GM21367 (cell line): ENCODE measurements around the gene CEACAM8.
"Not testable (repeated sequence)": the region's sequence is repeated elsewhere in the genome, so short reads cannot be mapped to it uniquely, and the experiment has no call there.

ENCODE experiments used
- ATAC-seq: cut with Tn5 transposase; IDR thresholded peaks from one replicate; pipeline ENCODE4 v1.9.1; 2021; ENCODE audit not compliant: unreplicated experiment

CEACAM8 gene

DNA sequence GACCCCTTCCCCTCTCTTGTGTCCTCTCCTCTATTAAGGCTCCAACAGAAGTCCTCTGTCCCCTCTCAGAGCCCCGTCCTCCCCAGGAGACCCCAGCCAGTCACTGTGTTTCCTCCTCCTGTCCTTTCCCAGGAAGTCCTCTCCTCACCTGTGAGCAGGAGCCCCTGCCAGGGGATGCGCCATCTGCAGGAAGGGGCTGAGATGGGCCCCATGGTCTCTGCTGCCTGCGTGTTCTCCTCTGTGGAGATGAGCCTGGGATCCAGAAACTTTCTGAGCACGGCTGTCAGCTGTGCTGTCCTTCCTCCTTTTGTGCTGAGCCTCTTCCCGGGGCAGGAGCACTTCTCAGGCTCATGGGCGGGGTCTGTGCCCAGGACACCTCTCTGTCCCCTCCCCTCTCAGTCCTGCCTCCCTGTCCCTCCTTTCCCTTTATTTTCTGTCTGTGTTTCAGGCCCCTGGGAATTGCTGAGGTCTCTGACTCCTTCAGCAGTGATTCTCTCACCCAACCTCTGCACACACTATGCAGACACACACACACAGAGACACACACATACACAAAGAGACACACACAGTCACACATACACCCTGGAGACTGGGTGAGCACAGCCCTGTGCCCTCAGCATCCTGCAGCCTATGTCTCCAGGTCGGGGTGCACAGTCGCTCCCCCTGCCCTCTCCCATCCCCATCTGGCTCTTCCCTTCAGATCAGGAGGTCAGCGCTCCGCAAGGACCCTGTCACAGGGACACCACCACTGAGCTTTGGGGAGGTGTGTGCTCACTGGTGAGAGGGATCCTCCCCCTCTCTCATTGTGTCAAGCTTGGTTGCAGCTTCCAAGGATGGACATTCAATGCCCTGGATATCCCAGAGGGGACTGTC, at the start of gene CEACAM8:
Gene CEACAM8 (minus strand): TSS at position 308 of the 873 bp plus-strand sequence. CDS start 96 bp downstream, at position 212.
- ATAC-seq: no peak

DNA sequence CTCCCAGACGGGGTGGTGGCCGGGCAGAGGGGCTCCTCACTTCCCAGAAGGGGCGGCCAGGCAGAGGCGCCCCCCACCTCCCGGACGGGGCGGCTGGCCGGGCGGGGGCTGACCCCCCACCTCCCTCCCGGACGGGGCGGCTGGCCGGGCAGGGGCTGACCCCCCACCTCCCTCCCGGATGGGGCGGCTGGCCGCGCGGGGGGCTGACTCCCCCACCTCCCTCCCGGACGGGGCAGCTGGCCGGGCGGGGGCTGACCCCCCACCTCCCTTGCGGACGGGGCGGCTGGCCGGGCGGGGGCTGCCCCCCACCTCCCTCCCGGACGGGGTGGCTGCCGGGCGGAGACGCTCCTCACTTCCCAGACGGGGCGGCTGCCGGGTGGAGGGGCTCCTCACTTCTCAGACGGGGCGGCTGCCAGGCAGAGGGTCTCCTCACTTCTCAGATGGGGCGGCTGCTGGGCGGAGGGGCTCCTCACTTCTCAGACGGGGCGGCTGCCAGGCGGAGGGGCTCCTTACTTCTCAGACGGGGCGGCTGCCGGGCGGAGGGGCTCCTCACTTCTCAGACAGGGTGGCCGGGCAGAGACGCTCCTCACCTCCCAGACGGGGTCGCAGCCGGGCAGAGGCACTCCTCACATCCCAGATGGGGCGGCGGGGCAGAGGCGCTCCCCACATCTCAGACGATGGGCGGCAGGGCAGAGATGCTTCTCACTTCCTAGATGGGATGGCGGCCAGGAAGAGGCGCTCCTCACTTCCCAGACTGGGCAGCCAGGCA, 44.8 kb upstream of the CEACAM8 start:
- not testable (repeated sequence) for ATAC-seq

DNA sequence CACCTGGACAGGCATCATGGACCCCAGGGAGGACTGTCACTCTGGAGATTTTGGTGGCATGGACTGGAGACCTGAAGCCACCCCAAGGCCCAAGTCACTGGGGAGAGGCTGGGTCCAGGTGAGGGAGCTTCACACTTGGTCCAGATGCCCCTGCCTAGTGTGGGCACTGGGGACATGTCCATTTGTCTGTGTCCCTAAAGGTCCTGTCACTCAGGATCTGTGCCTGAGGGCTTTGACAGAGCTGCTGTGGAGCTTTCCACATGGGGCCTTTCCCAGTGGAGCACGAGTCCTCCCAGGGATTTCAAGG, 40.5 kb upstream of the CEACAM8 start:
- no peak for ATAC-seq

DNA sequence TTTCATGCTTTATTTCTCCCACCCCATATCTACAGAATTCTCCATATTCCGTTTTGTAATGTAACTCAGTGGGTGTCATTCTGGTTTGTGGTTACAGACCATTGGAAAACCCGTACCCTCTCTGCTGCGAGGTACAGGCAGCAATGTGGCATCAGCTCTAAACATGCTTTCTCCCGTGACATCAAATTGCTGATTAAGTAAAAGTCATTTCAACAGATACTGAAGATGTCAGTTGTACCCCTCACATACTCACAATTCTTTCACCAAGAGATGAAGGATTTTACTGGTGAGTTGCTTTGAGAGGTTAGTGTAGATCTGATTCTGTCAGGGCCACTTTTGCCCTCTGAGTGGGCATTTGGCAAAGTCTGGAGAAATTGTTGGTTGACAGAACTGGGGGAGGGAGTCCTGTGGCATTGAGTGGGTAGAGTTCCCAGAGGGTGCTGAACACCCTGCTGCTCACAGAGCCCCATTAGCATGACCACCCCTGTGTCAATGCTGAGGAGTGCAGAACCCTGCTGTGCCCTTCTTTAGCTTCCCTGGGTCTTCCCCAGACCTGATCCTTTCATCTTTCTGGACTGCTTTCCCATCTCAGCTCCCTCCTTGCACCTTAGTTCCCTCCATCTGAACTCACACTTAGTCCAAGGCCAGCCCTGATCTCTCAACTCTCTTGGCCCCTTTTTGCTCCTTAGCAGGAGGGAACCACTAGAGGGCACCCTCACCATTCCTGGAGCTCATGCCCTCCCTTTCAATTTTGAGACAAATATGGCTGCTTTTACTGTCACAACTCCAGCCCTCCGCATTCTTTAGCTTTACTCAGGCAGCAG, 39.9 kb upstream of the CEACAM8 start:
- no peak for ATAC-seq

DNA sequence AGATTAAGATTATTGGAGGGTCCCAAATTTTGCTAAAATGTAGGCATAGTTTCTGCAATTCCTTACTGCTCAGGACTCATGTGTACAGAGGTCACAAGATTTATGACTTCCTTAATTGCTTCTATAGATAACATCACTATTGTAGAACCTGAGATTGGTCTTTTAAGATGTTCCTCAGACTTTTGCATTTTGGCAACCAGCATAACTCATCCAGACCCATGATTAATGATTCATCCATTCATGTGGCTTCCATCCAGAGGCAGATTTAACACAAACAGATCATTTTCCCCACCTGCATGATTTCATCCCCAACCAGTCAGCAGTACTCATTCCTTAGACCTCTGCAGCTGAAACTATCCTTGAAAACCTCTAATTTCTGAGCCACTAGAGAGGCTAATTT, 34.5 kb upstream of the CEACAM8 start:
- no peak for ATAC-seq

DNA sequence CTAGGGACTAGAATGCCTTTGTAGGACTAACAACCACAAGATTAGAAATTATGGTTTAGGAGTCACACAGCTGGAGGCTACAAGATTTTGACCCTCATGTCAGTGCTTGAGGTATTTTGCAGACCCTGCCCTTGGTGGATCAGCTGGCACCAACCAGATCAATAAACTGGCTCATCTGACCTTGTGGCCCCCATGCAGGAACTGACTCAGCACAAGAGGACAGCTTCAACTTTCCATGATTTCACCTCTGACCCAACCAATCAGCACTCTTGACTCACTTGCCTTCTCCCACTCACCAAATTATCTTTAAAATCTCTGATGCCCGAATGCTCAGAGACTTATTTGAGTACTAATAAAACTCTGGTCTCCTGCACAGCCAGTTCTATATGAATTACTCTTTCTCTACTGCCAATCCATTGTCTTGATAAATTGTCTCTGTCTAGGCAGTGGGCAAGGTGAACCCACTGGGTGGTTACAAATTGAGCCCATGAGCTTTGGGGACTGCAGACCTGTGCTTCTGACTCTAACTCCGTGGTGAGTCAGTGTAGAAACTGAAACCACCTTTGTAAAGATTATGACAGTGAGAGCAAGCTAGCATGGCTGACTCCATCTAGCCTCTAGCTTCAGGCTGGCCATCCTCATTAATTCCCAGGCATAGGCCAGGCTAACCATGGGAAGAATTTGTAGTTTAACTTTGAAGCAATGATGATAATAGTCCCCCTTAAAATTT, 33.9 kb upstream of the CEACAM8 start:
- ATAC-seq: no peak

DNA sequence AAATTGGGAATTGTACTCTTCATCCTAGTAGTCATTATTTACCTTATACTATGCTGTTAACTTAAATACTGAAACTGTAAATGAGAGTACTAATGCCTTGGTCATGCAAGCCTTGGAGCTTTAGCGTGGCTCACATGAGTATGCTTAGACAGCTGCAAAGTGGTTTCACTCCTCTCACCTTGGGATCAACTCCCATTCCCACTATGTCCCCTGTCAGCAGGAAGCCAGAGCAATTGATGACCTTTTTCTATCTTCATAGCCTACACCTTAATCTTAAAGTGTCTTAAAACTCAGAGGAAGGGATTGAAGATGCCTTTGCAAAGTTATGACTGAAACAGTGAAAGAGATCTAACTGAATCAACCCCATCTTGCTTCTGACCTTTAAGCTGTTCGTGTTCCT, 33.2 kb upstream of the CEACAM8 start:
- ATAC-seq: no peak

DNA sequence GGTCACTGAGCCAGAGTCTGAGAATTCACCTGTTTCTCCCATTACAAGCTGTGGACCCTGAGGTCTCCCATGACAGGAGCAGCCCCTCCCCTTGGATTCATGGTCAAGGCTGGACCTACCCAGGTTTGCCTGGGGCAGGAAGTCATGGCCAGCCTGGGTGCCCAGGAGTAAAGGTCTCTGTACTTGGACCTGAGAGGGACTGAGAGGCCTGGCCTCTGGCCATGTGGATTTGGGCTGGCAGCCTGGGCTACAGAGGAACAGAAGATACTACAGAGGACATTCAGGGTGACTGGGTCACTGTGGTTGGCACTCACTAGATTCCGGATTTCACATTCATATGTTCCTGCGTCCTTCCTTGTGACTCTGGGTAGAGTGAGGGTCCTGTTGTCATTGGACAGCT, 31.5 kb upstream of the CEACAM8 start:
- ATAC-seq: no peak

DNA sequence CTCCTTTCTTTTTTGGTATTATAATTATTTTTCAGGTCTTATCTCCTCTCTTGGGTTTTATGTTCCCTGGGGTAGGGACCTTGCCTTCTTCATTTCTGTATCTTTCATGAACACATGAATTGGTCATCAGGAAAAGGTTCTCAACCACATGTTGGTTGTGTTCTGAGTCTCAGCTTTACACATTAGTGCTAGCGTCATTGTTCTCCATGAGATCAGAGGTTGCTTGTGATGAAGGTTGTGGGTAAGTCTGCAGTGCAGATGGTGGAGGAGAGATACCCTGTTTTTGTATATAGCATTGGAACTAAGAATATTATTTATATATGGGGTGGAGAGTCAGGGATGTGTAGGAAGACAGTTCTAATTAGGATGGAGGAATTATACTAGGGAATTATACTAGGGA, 24.5 kb upstream of the CEACAM8 start:
- no peak for ATAC-seq

DNA sequence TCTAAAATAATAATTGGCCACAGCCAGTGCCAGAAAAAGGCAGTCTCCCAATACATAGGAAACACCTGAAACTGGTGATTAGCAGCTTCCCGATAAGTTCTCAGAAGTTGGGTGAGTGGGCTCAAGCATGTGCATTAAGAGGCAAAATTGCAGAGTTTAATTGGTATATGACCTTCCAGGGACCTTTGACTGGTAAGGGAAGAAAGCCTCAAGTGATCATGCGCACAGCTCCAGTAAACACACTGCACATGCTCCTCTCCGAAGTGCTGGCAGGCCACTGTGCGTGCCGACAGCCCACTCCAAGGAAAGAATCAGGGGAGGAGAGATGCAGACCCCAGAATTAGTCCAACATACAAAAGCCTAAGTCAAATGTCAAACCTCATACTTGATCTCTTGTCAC, 18.9 kb upstream of the CEACAM8 start:
- no peak for ATAC-seq

DNA sequence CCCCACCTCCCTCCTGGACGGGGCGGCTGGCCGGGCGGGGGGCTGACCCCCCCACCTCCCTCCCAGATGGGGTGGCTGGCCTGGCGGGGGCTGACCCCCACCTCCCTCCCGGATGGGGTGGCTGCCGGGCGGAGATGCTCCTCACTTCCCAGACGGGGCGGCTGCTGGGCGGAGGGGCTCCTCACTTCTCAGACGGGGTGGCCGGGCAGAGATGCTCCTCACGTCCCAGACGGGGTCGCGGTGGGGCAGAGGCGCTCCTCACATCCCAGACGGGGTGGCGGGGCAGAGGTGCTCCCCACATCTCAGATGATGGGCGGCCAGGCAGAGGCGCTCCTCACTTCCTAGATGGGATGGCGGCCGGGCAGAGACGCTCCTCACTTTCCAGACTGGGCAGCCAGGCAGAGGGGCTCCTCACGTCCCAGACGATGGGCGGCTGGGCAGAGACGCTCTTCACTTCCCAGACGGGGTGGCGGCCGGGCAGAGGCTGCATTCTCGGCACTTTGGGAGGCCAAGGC, 15.7 kb upstream of the CEACAM8 start:
- not testable (repeated sequence) for ATAC-seq

DNA sequence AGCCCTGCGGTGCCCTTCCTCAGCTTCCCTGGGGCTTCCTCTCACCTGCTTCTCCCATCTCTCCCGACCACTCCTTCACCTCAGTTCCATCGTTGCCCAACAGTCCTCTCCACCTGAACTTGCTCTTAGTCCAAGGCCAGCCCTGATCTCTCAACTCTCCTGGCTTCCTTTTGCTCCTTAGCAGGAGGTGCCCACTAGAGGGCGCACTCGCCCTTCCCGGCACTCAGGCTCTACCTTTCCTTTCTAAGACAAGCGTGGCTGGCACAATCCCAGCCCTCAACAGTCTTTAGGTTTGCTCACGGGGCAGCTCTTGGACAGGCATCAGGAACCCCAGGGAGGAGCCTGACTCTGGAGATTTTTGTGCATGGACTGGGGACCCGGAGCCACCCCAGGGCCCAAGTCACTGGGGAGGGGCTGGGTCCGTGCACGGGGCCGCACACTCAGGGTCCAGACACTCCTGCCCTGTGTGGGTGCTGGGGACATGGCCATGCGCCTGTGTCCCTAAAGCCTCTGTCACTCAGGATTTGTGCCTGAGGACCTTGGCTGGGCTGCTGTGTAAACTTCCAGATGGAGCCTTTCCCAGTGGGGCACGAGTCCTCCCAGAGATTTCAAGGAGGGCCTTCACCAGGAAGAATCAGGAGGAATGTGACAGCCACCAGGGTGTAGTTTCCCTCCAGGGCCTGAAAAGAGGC, 12.1 kb upstream of the CEACAM8 start:
- no peak for ATAC-seq

DNA sequence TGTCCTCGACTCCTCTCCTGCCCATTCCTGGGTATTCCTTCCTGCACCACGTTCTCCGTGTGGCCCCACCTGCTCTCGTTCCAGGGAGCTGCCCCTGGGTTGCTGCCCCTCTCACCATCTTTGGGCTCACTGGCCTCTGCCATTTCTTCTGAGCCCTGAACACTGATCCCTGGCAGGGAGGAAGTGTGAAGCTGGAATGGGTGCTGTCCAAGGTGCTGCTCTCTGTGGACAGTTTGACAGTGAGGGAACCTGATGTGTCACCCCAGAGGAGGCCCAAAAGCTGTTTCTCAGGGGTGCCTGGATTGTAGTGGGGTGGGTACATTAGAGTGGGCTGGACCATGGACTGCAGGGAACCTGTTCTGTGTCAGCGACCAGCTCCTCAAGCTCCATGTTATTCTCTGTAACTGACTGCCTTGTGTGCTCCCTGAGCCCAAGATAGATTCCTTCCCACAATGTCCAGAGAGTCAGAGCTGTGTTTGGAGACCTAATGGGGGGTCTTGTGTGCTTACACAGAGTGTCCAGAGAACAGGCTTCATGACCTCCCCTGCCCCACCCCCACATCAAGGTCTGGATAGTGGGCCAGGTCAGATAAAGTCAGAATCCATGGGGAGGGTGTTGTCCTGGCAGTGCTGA, 7.2 kb upstream of the CEACAM8 start:
- ATAC-seq: no peak

DNA sequence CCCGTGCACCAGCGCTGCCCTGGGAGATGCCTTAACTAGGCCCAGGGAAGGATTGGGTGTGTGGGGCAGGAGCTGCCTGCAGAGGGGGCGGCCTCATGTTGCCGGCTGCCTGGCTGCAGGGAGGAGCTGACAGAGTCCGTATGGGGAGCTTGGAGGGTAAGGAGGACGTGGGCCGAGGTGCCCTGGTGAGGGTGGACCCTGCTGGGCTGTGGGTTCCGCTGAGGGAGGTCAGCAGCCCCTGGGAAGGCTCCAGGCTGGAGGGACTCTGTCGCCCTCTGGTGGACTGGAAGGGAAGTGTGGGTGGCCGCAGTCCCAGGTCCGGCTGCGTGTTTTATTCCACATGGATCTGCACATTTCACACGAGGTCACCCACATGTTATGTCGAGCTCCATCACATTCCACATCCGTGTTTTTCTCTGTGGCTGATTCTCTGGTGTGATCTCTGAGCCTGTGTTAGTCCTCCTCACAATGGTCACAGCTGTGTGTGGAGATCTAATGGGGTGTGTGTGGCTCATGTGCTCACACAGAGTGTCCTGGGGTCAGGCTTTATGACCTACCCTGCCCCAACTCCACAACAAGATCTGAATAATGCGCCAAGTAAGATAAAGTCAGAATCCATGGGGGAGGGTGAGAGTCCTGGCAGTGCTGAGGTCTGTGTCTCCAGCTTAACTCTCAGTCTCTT, 1.8 kb upstream of the CEACAM8 start:
- no peak for ATAC-seq

DNA sequence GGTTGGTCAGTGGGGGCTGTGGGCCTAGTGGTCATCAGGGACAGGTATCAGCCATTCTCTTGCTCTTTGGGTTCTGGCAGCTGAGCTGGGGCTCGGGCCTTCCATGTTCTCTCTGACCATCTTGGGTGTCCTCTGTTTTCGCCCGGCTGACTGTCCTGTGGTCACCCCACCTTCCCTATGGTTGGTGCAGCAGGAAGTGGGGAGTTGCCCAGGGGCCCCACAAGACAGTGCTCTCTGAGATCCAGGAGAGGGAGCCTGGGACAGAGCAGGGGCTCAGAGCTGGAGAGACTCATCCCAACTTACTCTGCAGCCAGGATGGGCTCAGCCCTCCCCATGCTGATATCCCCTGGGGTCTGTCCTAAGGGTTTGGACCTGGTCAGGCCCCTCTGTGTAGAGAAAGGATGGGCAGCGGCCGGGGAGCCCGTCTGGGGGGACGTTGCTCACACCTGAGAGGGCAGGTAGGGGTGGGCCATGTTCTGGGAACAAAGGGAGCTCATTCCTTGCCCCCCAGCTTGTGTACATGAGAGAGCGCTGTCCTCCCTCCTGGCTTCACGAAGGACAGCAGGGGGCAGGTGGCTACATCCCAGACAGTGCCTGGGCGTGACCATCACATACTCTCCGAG, 937 bp upstream of the CEACAM8 start:
- no peak for ATAC-seq

DNA sequence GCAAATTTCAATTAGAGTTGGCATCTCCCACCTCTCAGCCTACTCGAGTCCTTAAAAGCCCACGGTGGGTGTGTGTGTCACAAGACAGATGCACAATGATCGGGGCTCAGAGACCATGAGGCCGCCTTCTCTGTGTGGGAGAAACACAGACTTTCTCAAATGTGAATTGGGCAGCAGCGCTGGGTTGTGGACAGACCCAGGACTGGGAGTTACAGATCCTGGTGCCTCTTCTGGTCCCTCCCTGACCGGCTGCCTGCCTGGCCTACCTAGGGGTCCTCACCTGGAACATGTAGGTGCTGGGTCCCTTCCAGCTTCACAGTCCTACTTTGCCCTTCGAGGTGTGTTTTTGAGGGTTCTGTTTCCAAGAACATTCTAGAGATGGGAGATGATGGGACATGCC, 4.9 kb downstream of the CEACAM8 start:
- no peak for ATAC-seq

DNA sequence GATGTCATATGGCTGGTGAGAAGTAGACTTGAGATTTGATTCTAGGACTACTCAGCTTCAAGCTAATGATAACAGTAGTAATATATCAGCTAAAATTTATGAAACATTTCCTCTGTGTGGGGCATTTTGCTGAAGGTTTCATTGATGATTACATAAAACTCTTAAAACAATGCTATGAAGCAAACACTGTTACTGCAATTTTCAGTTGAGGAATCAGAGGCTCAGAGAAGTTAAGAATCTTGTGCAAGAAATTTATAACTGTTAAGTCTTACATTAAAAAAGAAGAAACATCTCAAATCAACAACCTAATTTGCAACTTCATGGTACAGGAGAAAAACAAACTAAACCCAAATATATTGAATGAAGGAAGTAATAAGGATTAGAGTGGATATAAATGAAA, 10.3 kb downstream of the CEACAM8 start:
- ATAC-seq: no peak

DNA sequence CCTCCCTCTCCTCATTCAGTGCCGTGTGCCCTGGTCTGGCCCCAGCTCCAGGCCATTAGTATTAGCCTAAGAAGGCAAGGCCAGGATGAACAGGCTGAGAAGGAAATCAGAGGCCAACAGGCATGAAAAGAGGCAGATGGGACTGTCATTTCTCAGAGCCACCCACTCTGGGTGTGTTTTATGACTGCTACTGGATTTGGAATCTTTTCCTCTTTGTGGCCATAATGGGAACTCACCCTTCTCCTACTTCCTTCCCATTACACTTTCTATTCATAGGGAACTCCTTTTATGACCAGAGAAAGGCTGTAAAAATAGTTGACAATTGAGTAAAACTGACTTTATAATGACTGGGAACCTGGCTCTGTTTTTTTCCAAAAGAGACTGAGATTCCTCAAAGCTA, 17.7 kb downstream of the CEACAM8 start:
- no peak for ATAC-seq

DNA sequence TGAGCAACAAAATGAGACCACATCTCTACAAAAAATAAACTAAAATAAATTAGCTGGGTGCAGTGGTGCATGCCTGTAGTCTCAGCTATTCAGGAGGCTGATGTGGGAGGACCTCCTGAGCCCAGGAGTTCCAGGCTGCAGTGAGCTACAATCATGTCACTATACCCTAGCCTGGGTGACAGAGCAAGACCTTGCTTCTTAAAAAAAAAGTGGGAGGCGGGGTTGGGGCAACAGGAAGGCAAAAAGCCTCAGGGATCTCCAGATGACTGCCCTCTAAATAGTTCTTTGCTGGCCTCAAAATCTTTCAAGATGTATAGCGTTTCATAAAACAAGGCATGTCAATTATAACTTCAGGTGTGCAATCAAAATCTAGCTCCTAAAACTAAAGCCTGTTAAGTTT, 18.5 kb downstream of the CEACAM8 start:
- ATAC-seq: no peak
